KOPT-K1 (cell line): ENCODE measurements around the gene BLCAP.
"Not testable (repeated sequence)": the region's sequence is repeated elsewhere in the genome, so short reads cannot be mapped to it uniquely, and the experiment has no call there.

Source experiments
- H3K27ac ChIP-seq: fragments of 200-600 bp; sonication (generic); 2 replicates; pipeline ENCODE4 v1.5.1; 2016; ENCODE audit warnings: antibody characterized with exemption, mild to moderate bottlenecking, low read depth, low read length; ENCODE audit not compliant: poor library complexity, severe bottlenecking
- H3K36me3 ChIP-seq: fragments of 200-600 bp; sonication (generic); 2 replicates; pipeline ENCODE4 v1.5.1; 2017; ENCODE audit warnings: antibody characterized with exemption, mild to moderate bottlenecking, low read length, moderate library complexity; ENCODE audit not compliant: insufficient read depth
- H3K9me3 ChIP-seq: fragments of 200-600 bp; sonication (generic); 2 replicates; pipeline ENCODE4 v1.5.1; 2017; ENCODE audit warnings: antibody characterized with exemption, low read length, mild to moderate bottlenecking; ENCODE audit not compliant: insufficient read depth, poor library complexity, severe bottlenecking

BLCAP gene

GRCh38 chr20:37501940-37502339 lies 25.7 kb downstream of the BLCAP start:
- no peak overlapping the region for H3K27ac ChIP-seq
- no peaks in the 10 kb centered on the region for H3K9me3 ChIP-seq
- no peaks in the 10 kb centered on the region for H3K36me3 ChIP-seq

GRCh38 chr20:37500311-37500710 lies 27.4 kb downstream of the BLCAP start:
- H3K36me3 ChIP-seq, result no peaks in the 10 kb centered on the region
- no peaks in the 10 kb centered on the region for H3K9me3 ChIP-seq
- no peak overlapping the region for H3K27ac ChIP-seq

- no peaks in the 10 kb centered on the region for H3K9me3 ChIP-seq
- no peak overlapping the region for H3K27ac ChIP-seq
- no peaks in the 10 kb centered on the region for H3K36me3 ChIP-seq
These were observed 29.5 kb downstream of the BLCAP start for GRCh38 chr20:37498066-37498665.

- no peaks in the 10 kb centered on the region for H3K36me3 ChIP-seq
- H3K9me3 ChIP-seq, result no peaks in the 10 kb centered on the region
- no peak overlapping the region for H3K27ac ChIP-seq
These were observed 32.9 kb downstream of the BLCAP start for GRCh38 chr20:37494796-37495195.

GRCh38 chr20:37494301-37494700 lies 33.4 kb downstream of the BLCAP start:
- Histone ChIP-seq H3K36me3 (no peaks in the 10 kb centered on the region), H3K9me3 (no peaks in the 10 kb centered on the region), H3K27ac (no peak overlapping the region)

GRCh38 chr20:37492945-37493344 lies 34.7 kb downstream of the BLCAP start:
- no peak overlapping the region for H3K27ac ChIP-seq
- no peaks in the 10 kb centered on the region for H3K9me3 ChIP-seq
- H3K36me3 ChIP-seq, result no peaks in the 10 kb centered on the region

GRCh38 chr20:37492096-37492625 lies 35.5 kb downstream of the BLCAP start:
- H3K36me3 ChIP-seq, result no peaks in the 10 kb centered on the region
- no peaks in the 10 kb centered on the region for H3K9me3 ChIP-seq
- no peak overlapping the region for H3K27ac ChIP-seq

GRCh38 chr20:37490663-37491350 lies 36.9 kb downstream of the BLCAP start:
- Histone ChIP-seq H3K36me3 (no peaks in the 10 kb centered on the region), H3K27ac (no peak overlapping the region), H3K9me3 (no peaks in the 10 kb centered on the region)

- H3K36me3 ChIP-seq, H3K27ac ChIP-seq: not testable (repeated sequence)
- H3K9me3 ChIP-seq, result peaks cover 15% of the 10 kb centered on the region
These were observed 41.5 kb downstream of the BLCAP start for GRCh38 chr20:37486209-37486608.

- Histone ChIP-seq H3K27ac (no peak overlapping the region), H3K36me3 (no peaks in the 10 kb centered on the region), H3K9me3 (peaks cover 15% of the 10 kb centered on the region)
These were observed 43.3 kb downstream of the BLCAP start for GRCh38 chr20:37484331-37484730.

- Histone ChIP-seq H3K36me3 (no peaks in the 10 kb centered on the region), H3K9me3 (peaks cover 15% of the 10 kb centered on the region), H3K27ac (no peak overlapping the region)
These were observed 46.1 kb downstream of the BLCAP start for GRCh38 chr20:37481610-37482009.

- Histone ChIP-seq H3K9me3 (peaks cover 15% of the 10 kb centered on the region), H3K27ac (no peak overlapping the region), H3K36me3 (no peaks in the 10 kb centered on the region)
These were observed 46.8 kb downstream of the BLCAP start for GRCh38 chr20:37480919-37481318.

GRCh38 chr20:37479925-37480691 lies 47.6 kb downstream of the BLCAP start:
- no peak overlapping the region for H3K27ac ChIP-seq
- H3K36me3 ChIP-seq, result no peaks in the 10 kb centered on the region
- H3K9me3 ChIP-seq, result peaks cover 22% of the 10 kb centered on the region

- H3K9me3 ChIP-seq, result peaks cover 22% of the 10 kb centered on the region
- H3K36me3 ChIP-seq, result no peaks in the 10 kb centered on the region
- no peak overlapping the region for H3K27ac ChIP-seq
These were observed 48.4 kb downstream of the BLCAP start for GRCh38 chr20:37479266-37479665.

- Histone ChIP-seq H3K36me3 (no peaks in the 10 kb centered on the region), H3K27ac (no peak overlapping the region)
These were observed 50.6 kb downstream of the BLCAP start for GRCh38 chr20:37477041-37477440.

More at GRCh38 chr20:37477041-37477440, 50.6 kb downstream of the BLCAP start:
- peaks cover 13% of the 10 kb centered on the region for H3K9me3 ChIP-seq
